ENCODE results near the gene KMT2B.

Gene KMT2B

DNA sequence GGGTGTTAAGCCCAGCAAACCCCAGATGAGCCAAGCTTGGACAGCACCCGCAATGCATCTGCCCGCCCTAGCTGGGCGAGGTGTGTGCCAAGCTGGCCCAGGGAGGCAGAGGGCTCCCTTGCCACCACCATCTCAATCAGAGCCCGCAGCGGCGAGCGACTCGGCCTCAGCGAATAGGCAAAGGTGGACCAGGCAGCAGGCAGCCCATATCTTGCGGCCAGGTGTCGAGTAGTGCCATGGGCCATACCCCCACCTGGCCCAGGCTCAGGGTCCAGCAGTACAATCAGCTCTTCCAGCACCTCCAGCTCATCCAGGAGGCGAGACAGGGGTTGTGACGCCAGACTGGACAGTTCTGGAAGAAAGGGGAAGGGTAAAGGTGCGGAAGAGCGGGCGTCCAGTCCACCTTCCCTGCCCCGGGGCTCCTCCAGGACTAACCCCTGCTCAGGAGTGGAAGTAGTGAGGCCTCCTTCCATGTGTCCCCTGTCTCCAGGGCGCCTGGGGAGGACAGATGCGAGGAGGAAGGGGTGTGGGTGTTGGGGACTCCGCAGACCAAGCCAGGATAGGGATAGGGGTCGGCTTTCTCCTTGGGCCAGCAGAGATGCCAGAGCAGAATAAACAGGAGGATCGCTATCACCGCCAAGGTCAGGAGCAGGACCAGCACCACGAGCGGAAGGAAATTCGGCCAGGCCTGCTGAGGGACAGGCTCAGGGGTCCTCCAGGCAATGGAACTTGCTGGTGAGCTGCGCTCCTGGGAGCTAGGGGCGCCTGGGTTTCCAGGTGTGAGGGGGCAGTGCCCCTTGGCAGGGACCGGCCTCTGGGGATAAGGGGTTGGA is 21.7 kb downstream of the KMT2B start:
- DNase-seq (ENCODE audit: low spot score in 2 of 2), result no peak
- H3K36me3 Mint-ChIP-seq, result peaks cover 88% of the 10 kb centered on the region

GRCh38 chr19:35740108-35740422 is 22.3 kb downstream of the KMT2B start:
- no peaks in the 10 kb centered on the region for H3K9me3 Mint-ChIP-seq
- no peak for DNase-seq (ENCODE audit: low spot score in 2 of 2)
- H3K4me1 Mint-ChIP-seq, result peaks cover 66% of the 10 kb centered on the region
- H3K27ac Mint-ChIP-seq, result peak overlapping the region; percentile 94
- peak; percentile 11 for ATAC-seq
- H3K4me3 Mint-ChIP-seq, result peak overlapping the region; percentile 94
- H3K36me3 Mint-ChIP-seq, result peaks cover 88% of the 10 kb centered on the region

More for the DNA sequence above, 21.7 kb downstream of the KMT2B start:
- ATAC-seq, result no peak
- peaks cover 66% of the 10 kb centered on the region for H3K4me1 Mint-ChIP-seq
- H3K27ac Mint-ChIP-seq, result peak overlapping the region; percentile 67
- H3K9me3 Mint-ChIP-seq, result no peaks in the 10 kb centered on the region
- H3K4me3 Mint-ChIP-seq, result peak overlapping the region; percentile 94

DNA sequence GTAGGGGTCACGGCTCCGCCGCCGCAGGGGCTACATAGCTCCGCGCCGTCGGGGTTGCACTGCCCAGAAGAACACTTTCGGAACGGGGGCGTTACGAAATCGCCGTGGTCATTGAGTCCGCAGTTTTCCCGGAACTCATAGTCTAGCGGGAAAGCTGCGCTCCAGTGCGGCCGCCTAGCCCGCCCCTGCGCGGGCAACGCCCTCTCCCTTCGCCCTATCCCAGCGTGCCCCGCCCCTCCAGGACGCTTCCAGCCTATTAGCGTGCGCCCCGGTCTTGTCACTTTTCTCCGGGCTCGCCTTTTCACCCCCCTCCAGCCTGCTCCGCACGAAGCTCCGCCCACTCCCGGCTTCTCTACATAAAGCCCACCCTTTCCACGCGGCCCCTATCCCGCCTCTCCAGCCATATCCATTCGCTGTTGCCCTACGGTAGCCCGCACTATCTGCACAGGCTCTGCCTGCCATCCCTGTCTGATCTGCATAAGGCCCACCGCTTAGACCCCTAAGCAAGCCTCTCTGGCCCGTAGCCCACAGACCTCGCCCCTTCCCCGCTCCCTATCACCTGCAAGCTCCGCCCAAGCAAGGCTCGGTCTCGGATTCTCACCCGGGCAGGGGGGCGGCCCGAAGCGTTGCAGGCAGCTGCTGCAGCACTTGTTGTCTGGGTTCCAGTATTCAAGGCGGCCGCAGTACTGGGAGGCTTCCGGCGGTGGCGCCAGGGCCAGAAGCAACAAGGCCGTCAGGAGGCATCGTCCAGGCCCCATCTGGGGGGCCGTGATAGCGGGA is 22.8 kb downstream of the KMT2B start:
- ATAC-seq (peak; percentile 78), DNase-seq (ENCODE audit: low spot score in 2 of 2) (peak; percentile 87 to 98)
- Mint-ChIP-seq H3K4me3 (peak overlapping the region; percentile 94), H3K4me1 (peaks cover 67% of the 10 kb centered on the region), H3K27ac (peak overlapping the region; percentile 94), H3K36me3 (peaks cover 88% of the 10 kb centered on the region), H3K9me3 (no peaks in the 10 kb centered on the region)

- H3K27ac Mint-ChIP-seq, result peak overlapping the region; percentile 94
- peaks cover 69% of the 10 kb centered on the region for H3K4me1 Mint-ChIP-seq
- peaks cover 82% of the 10 kb centered on the region for H3K36me3 Mint-ChIP-seq
- DNase-seq (ENCODE audit: low spot score in 2 of 2) (no peak), ATAC-seq (no peak)
- peak overlapping the region; percentile 94 for H3K4me3 Mint-ChIP-seq
- no peaks in the 10 kb centered on the region for H3K9me3 Mint-ChIP-seq
Observed at GRCh38 chr19:35741203-35741515, 23.4 kb downstream of the KMT2B start.

DNA sequence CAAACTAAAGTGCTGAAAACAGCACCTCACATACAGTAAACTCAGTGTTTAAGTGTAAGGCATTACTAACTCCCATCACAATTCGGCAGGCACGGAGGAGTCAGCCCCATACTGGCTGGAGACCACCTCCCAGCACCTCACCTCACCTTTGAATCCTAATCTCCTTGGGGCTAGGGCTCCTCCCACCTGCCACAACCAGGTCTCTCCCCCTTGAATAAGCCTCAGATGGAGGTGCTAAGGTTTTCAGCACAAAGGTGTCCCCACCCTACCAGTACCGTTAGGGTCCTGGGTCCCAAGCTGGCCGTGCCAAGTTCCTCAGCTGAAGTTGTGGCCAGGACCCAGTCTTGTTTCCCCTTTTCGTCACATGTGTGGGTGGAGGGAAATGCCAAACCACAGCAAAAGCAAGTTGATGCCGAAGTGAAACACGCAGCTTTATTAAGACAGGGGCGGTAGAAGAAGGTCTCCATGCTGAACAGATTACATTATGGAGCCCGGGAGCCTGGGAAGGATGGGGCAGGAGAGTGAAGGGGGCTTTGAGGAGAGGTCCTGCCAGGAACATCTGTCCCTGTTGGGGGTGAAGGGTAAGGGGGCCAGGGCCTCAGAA is 24.4 kb downstream of the KMT2B start, which contains the start of gene IGFLR1:
Gene IGFLR1, minus strand, starts transcription at position 332 of the 604 bp plus-strand sequence. CDS start 1,272 bp downstream, outside the sequence.
- peak; percentile 67 to 83 for DNase-seq (ENCODE audit: low spot score in 2 of 2)
- H3K4me1 Mint-ChIP-seq, result peaks cover 70% of the 10 kb centered on the region
- peak; percentile 3 for ATAC-seq
- H3K4me3 Mint-ChIP-seq, result peak within 1 kb of the TSS; percentile 94
- no peaks in the 10 kb centered on the region for H3K9me3 Mint-ChIP-seq
- H3K27ac Mint-ChIP-seq, result peak within 1 kb of the TSS; percentile 99
- peaks cover 72% of the 10 kb centered on the region for H3K36me3 Mint-ChIP-seq

DNA sequence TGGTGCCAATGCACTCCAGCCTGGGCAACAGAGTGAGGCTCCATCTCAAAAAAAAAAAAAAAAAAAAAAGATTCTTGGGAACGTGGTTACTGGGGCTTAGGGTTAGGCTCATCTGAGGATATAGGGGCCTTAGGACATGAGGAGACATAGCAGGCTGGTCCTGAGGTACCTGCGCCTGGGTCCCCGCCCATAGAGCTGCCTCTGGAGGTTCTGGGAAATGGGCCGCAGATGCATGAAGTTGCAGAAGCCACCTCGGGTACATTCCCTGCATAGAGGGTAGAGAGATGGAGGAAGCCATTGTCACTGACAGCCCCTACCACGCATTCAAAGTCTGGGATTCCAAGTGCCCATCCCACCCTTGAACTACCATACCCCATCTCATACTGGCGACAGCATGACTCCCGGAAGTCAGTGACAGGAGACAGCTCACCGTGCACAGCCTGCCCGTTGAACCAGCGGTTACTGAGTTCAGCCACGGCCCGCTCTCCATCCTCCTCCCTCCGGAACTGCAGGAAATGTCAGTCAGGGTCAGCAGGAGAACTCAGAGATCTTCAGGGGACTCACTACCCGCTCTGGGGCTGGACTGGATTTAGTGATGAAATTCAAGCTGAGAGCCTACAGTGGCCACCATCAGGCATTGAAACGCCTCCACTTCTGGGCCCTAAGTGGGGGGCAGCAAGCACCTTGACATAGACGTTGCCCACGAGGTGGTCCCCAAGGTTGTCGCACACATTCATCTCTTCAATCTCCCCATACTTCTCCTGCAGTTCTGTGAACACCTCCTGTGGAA is 26.0 kb downstream of the KMT2B start:
- Mint-ChIP-seq H3K4me3 (peak overlapping the region; percentile 94), H3K27ac (peak overlapping the region; percentile 100), H3K4me1 (peaks cover 71% of the 10 kb centered on the region), H3K36me3 (peaks cover 65% of the 10 kb centered on the region), H3K9me3 (no peaks in the 10 kb centered on the region)
- DNase-seq (ENCODE audit: low spot score in 2 of 2) (no peak), ATAC-seq (no peak)

DNA sequence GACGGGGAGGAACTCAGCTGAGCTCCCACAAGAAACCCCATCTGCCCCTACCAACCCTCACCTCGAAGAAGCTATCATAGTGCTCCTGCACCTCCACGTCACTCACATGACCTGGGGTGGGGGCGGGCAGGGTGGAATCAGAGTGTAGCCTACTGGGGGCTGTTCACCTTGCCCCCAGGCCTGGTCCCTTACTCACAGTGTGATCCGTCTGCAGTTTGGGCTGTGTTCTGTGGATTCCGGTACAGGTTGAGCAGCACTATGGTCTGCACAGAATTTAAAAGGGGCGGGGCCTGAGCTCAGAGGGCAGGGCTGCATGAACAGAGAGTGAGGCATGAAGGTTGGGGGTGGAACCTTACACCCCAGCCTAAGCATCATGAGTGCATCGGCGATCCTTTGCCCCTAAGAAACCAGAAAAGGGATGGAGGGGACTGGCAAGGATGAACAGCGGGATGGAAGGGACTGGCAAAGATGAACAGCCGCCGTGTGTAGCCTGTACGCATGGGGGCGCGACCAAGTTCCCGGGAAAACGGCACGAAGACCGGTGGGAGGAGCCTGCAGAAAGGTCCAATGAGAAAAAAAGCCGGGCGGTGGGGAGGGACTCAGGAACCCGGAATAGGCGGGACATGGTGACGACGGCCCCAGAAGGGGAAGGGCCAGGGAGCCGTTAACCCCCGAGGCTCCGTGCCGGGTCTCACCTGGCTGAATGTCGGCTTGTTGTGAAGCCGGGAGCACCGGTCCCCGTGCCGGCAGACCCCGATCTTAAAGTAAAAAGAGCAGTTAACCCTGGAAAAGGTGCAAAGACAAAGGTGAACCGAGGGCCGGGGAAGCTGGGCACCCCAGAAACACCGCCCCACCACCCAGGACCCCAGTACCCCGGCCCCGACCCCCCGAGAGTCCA is 26.9 kb downstream of the KMT2B start:
- H3K36me3 Mint-ChIP-seq, result peaks cover 57% of the 10 kb centered on the region
- peak; percentile 72 for ATAC-seq
- H3K4me3 Mint-ChIP-seq, result peak overlapping the region; percentile 94
- H3K27ac Mint-ChIP-seq, result peak overlapping the region; percentile 100
- DNase-seq (ENCODE audit: low spot score in 2 of 2), result peak; percentile 78 to 96
- H3K4me1 Mint-ChIP-seq, result peaks cover 71% of the 10 kb centered on the region
- H3K9me3 Mint-ChIP-seq, result no peaks in the 10 kb centered on the region

- DNase-seq (ENCODE audit: low spot score in 2 of 2) (peak; percentile 88 to 96), ATAC-seq (peak; percentile 73)
- peak within 1 kb of the TSS; percentile 100 for H3K27ac Mint-ChIP-seq
- H3K4me1 Mint-ChIP-seq, result peaks cover 76% of the 10 kb centered on the region
- H3K9me3 Mint-ChIP-seq, result no peaks in the 10 kb centered on the region
- H3K4me3 Mint-ChIP-seq, result peak within 1 kb of the TSS; percentile 94
- peaks cover 49% of the 10 kb centered on the region for H3K36me3 Mint-ChIP-seq
Observed at GRCh38 chr19:35745328-35746086, 27.7 kb downstream of the KMT2B start, which contains the start of the genes PSENEN and U2AF1L4. TSS of gene PSENEN (plus strand) at chr19:35745651. CDS start at chr19:35745931, 280 bp downstream. TSS of gene U2AF1L4 (minus strand) at chr19:35745418. CDS start at chr19:35745391, 27 bp downstream.

GRCh38 chr19:35746087-35746462 is 28.3 kb downstream of the KMT2B start:
- Mint-ChIP-seq H3K27ac (peak overlapping the region; percentile 100), H3K9me3 (no peaks in the 10 kb centered on the region), H3K4me3 (peak overlapping the region; percentile 94), H3K36me3 (peaks cover 43% of the 10 kb centered on the region), H3K4me1 (peaks cover 76% of the 10 kb centered on the region)
- ATAC-seq, result no peak
- DNase-seq (ENCODE audit: low spot score in 2 of 2), result no peak

- no peak for DNase-seq (ENCODE audit: low spot score in 2 of 2)
- peaks cover 39% of the 10 kb centered on the region for H3K36me3 Mint-ChIP-seq
- no peak for ATAC-seq
- H3K27ac Mint-ChIP-seq, result peak overlapping the region; percentile 100
- H3K4me1 Mint-ChIP-seq, result peaks cover 76% of the 10 kb centered on the region
- no peaks in the 10 kb centered on the region for H3K9me3 Mint-ChIP-seq
- peak overlapping the region; percentile 94 for H3K4me3 Mint-ChIP-seq
Observed at GRCh38 chr19:35746531-35746930, 28.7 kb downstream of the KMT2B start.

GRCh38 chr19:35748106-35749020 is 30.6 kb downstream of the KMT2B start, which contains the start of gene LIN37:
TSS of gene LIN37 (plus strand) at chr19:35748576. CDS start at chr19:35748725, 149 bp downstream.
- Mint-ChIP-seq H3K9me3 (no peaks in the 10 kb centered on the region), H3K27ac (peak within 1 kb of the TSS; percentile 90), H3K4me1 (peaks cover 63% of the 10 kb centered on the region), H3K36me3 (peaks cover 23% of the 10 kb centered on the region), H3K4me3 (peak within 1 kb of the TSS; percentile 96)
- DNase-seq (ENCODE audit: low spot score in 2 of 2), result peak; percentile 95 to 99
- ATAC-seq, result peak; percentile 82

DNA sequence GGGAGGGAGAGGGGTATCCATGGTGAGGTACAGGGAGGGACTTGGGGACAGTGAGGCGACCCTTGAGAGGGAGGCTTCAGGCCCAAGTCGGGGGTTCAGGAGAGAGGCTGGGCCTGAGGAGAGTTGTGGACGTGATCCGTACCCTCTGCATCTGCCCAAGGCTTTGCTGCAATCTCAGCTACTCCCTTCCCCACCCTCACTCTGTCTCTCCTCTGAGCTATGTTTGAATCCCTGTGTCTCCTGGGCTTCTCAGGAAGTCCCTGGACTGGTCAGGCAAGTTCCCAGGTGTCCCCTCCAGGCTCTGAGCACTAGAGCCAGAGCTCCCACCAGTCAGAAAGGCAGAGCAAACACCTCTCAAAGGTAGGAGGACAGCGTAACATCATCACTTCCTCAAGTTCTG is 32.4 kb downstream of the KMT2B start:
- Mint-ChIP-seq H3K4me3 (peak overlapping the region; percentile 96), H3K9me3 (no peaks in the 10 kb centered on the region), H3K27ac (peak overlapping the region; percentile 90), H3K4me1 (peaks cover 50% of the 10 kb centered on the region), H3K36me3 (peaks cover 23% of the 10 kb centered on the region)
- no peak for DNase-seq (ENCODE audit: low spot score in 2 of 2)
- no peak for ATAC-seq

Measured in stimulated activated effector memory CD8-positive, alpha-beta T cell treated with anti-CD3 and anti-CD28 coated beads, Interleukin-12 subunit alpha, Interleukin-12 subunit beta, amount 100 ng/mL, for 72 hours (primary cell).